HCT116 (cell line): ENCODE results near the gene NAB2. TPM values are rescaled to one million over a fixed set of nuclear protein-coding genes. Genes with fewer than 3 reads are reported as not detected.

ENCODE experiments used
- ATAC-seq: fragments of 200-7000 bp; cut with Tn5 transposase; 2 replicates; pipeline ENCODE4 v1.9.1; 2020; ENCODE audit warnings: mild to moderate bottlenecking, moderate library complexity
- BruUV-seq: library from RNA; stranded (reverse); fragments of 400-500 nt; replicated peaks from 2 replicates; lab custom pipeline; 2021; lab: Mats Ljungman, UMichigan
- CTCF ChIA-PET: fragments of 300-600 bp; sonication (Branson Sonifier 250); formaldehyde crosslinking; loops from one replicate; lab custom pipeline; 2021; ENCODE audit warnings: antibody characterized with exemption; lab: Charles Lee
- POLR2A ChIA-PET: fragments of 300-600, 350-600 bp; sonication (Branson Sonifier 250); formaldehyde crosslinking; loops from one replicate; lab custom pipeline; 2021; ENCODE audit warnings: antibody characterized with exemption; lab: Charles Lee
- RAD21 ChIA-PET, 2 experiments: fragments of 300-600 bp; sonication (Branson Sonifier 250); formaldehyde crosslinking; loops; one replicate each; lab custom pipeline; 2023; ENCODE audit warnings: low total read pairs in 2 of 2; ENCODE audit not compliant: uncharacterized antibody in 2 of 2, unreplicated experiment in 2 of 2, low non-redundant PET in 1 of 2; lab: Charles Lee
- DNase-seq: peaks from one replicate; pipeline ENCODE4 v3.0.0-alpha.2; 2010; ENCODE audit warnings: low read depth, low spot score
- H2AFZ ChIP-seq: fragments of 200-600 bp; shearing (Covaris generic), sonication (generic); 2 replicates; pipeline ENCODE4 v1.6.1; 2017; ENCODE audit warnings: low read depth, mixed run types, mixed read lengths, antibody characterized with exemption, low read length; ENCODE audit not compliant: poor library complexity, severe bottlenecking
- H3K27ac ChIP-seq: 2 replicates; pipeline ENCODE4 v1.5.1; 2012; ENCODE audit warnings: low read depth, low read length
- H3K27me3 ChIP-seq: fragments of 200-600 bp; sonication (generic); 2 replicates; pipeline ENCODE4 v1.6.1; 2016; ENCODE audit warnings: mixed run types, low read length, mixed read lengths; ENCODE audit not compliant: insufficient read depth
- H3K36me3 ChIP-seq, 2 experiments: fragments of 200-500 bp in 1 of 2; fragments of 200-600 bp in 1 of 2; sonication (Bioruptor generic) in 1 of 2; sonication (generic) in 1 of 2; 2 replicates each; pipeline versions ENCODE4 v1.5.1 to v1.6.1; 2014 to 2016; ENCODE audit warnings: low read length in 2 of 2, inconsistent platforms in 1 of 2, mixed read lengths in 1 of 2, mixed run types in 1 of 2; ENCODE audit not compliant: insufficient read depth in 2 of 2, control insufficient read depth in 1 of 2
- H3K4me1 ChIP-seq, 2 experiments: fragments of 200-600 bp in 1 of 2; sonication (generic) in 1 of 2; 2 replicates each; pipeline versions ENCODE4 v1.5.1 to v1.6.1; 2012 to 2017; ENCODE audit warnings: low read length in 2 of 2, inconsistent platforms in 1 of 2, mild to moderate bottlenecking in 1 of 2, mixed read lengths in 1 of 2, mixed run types in 1 of 2, moderate library complexity in 1 of 2; ENCODE audit not compliant: insufficient read depth in 2 of 2, control insufficient read depth in 1 of 2
- H3K4me2 ChIP-seq: fragments of 200-600 bp; sonication (generic); 2 replicates; pipeline ENCODE4 v1.6.1; 2017; ENCODE audit warnings: mixed run types, low read length, mixed read lengths
- H3K4me3 ChIP-seq, 2 experiments: fragments of 200-600 bp in 1 of 2; sonication (generic) in 1 of 2; replicated peaks in 1 of 2; 2 replicates each; pipeline ENCODE4 v1.5.1; 2011 to 2016; ENCODE audit warnings: low read length in 2 of 2, control low read depth in 1 of 2, low read depth in 1 of 2, mild to moderate bottlenecking in 1 of 2, mixed read lengths in 1 of 2, mixed run types in 1 of 2
- H3K79me2 ChIP-seq: fragments of 200-600 bp; sonication (generic); 2 replicates; pipeline ENCODE4 v1.6.1; 2017; ENCODE audit warnings: mild to moderate bottlenecking, mixed run types, low read length, moderate library complexity, mixed read lengths; ENCODE audit not compliant: insufficient read depth
- H3K9ac ChIP-seq: fragments of 200-600 bp; sonication (generic); 2 replicates; pipeline ENCODE4 v1.6.1; 2016; ENCODE audit warnings: low read length, mixed read lengths
- H3K9me2 ChIP-seq: fragments of 200-600 bp; sonication (generic), shearing (Covaris generic); 2 replicates; pipeline ENCODE4 v1.6.1; 2017; ENCODE audit warnings: mixed run types, mild to moderate bottlenecking, moderate library complexity; ENCODE audit not compliant: insufficient read depth
- H3K9me3 ChIP-seq, 2 experiments: fragments of 200-500 bp in 1 of 2; fragments of 200-600 bp in 1 of 2; sonication (Bioruptor generic) in 1 of 2; sonication (generic) in 1 of 2; 2 replicates each; pipeline ENCODE4 v1.6.1; 2014 to 2017; ENCODE audit warnings: low read length in 2 of 2, mixed read lengths in 2 of 2, inconsistent platforms in 1 of 2, low read depth in 1 of 2, mild to moderate bottlenecking in 1 of 2, mixed run types in 1 of 2, moderate library complexity in 1 of 2; ENCODE audit not compliant: control insufficient read depth in 1 of 2, insufficient read depth in 1 of 2
- H4K20me1 ChIP-seq: fragments of 200-600 bp; sonication (generic), shearing (Covaris generic); 2 replicates; pipeline ENCODE4 v1.6.1; 2017; ENCODE audit warnings: mixed run types, mild to moderate bottlenecking, moderate library complexity; ENCODE audit not compliant: insufficient read depth
- ATF3 ChIP-seq: IDR thresholded peaks from 2 replicates; pipeline ENCODE4 v1.6.1; 2012
- CBX3 ChIP-seq: IDR thresholded peaks from 2 replicates; pipeline ENCODE4 v1.6.1; 2012; ENCODE audit warnings: low read depth
- CEBPB ChIP-seq: IDR thresholded peaks from 2 replicates; pipeline ENCODE4 v1.6.1; 2012; ENCODE audit warnings: low read depth
- ELF1 ChIP-seq: IDR thresholded peaks from 2 replicates; pipeline ENCODE4 v1.6.1; 2012; ENCODE audit warnings: low read depth, borderline replicate concordance
- EZH2 ChIP-seq: fragments of 200-600 bp; sonication (generic); IDR thresholded peaks from 2 replicates; pipeline ENCODE4 v1.6.1; 2017; ENCODE audit warnings: antibody characterized with exemption, mixed run types
- FOSL1 ChIP-seq: IDR thresholded peaks from 2 replicates; pipeline ENCODE4 v1.6.1; 2012; ENCODE audit warnings: low read depth
- MAX ChIP-seq: IDR thresholded peaks from 2 replicates; pipeline ENCODE4 v1.6.1; 2012
- REST ChIP-seq: IDR thresholded peaks from 2 replicates; pipeline ENCODE4 v1.6.1; 2012; ENCODE audit warnings: low read depth
- SIN3A ChIP-seq: IDR thresholded peaks from 2 replicates; pipeline ENCODE4 v1.6.1; 2012; ENCODE audit warnings: low read depth
- TCF7L2 ChIP-seq: IDR thresholded peaks from 2 replicates; pipeline ENCODE4 v1.7.0; 2011; ENCODE audit warnings: borderline replicate concordance, inconsistent platforms; ENCODE audit not compliant: insufficient read depth, insufficient read length; ENCODE audit errors: extremely low read depth
- intact Hi-C: fragments of 100-400 bp; cut with micrococcal nuclease; formaldehyde crosslinking; loops from 2 replicates; pipeline ENCODE4 v1.10.0; 2022
- total RNA-seq: library from RNA; stranded (reverse); gene quantifications from one replicate; pipeline ENCODE4 v1.2.1, GENCODE V29; 2021; ENCODE audit not compliant: unreplicated experiment

NAB2 gene
- total RNA-seq, 1 experiment from 2014 or later, result 77.1 TPM

GRCh38 chr12:57116580-57117281, 27.8 kb downstream of the NAB2 start:
- no peaks in the 10 kb centered on the region for H4K20me1 ChIP-seq
- H3K9ac ChIP-seq, result no peak overlapping the region
- no peaks in the 10 kb centered on the region for H3K9me2 ChIP-seq
- no peak overlapping the region for H2AFZ ChIP-seq
- no peak overlapping the region for H3K4me3 ChIP-seq
- no peak for TF ChIP-seq MAX
- no peak for TF ChIP-seq FOSL1
- TF ChIP-seq CEBPB, result no peak
- no peak for TF ChIP-seq ELF1
- no peak for TF ChIP-seq EZH2
- no peak for TF ChIP-seq SIN3A
- TF ChIP-seq CBX3, result no peak
- TF ChIP-seq TCF7L2, result no peak
- no peak for TF ChIP-seq ATF3
- no peak for TF ChIP-seq REST
- TF ChIP-seq, all 23 proteins: peak for 0
- ChIA-PET RAD21 (no interaction called here), POLR2A (no interaction called here), CTCF (interaction anchor here (1.4 to 1.5 kb wide), 2 partner anchors 10 to 47 kb away, joined by 3 read pairs; no protein-coding TSS in a partner anchor)
- BruUV-seq, result no TSS peak
- no peak overlapping the region for H3K27ac ChIP-seq
- no peak overlapping the region for H3K4me2 ChIP-seq
- H3K79me2 ChIP-seq, result no peaks in the 10 kb centered on the region
- peaks cover 5 to 24% of the 10 kb centered on the region in 2 experiments; a peak in 3 of 4 replicates for H3K4me1 ChIP-seq
- H3K27me3 ChIP-seq, result no peaks in the 10 kb centered on the region
- no peaks in the 10 kb centered on the region for H3K9me3 ChIP-seq
- no peaks in the 10 kb centered on the region for H3K36me3 ChIP-seq
- ATAC-seq, result no peak
- DNase-seq, result no peak
- intact Hi-C loops, result no loop called here
